Putamen (tissue), 1 donor: ENCODE results near the gene PTGR2.
"Not testable (repeated sequence)": the region's sequence is repeated elsewhere in the genome, so short reads cannot be mapped to it uniquely, and the experiment has no call there.

Source experiments
- DNase-seq: peaks from one replicate; pipeline ENCODE4 v3.0.0-alpha.2; 2016; ENCODE audit warnings: low spot score

The PTGR2 gene

GRCh38 chr14:73886449-73887317 lies 35.1 kb downstream of the PTGR2 start, which contains the start of gene ZNF410:
Gene ZNF410 (plus strand): TSS chr14:73886859. CDS start chr14:73892176, 5,317 bp downstream.
- DNase-seq: peak; percentile 92

GRCh38 chr14:73887318-73887616 lies 35.6 kb downstream of the PTGR2 start:
- no peak for DNase-seq

GRCh38 chr14:73887694-73888459 lies 36.2 kb downstream of the PTGR2 start:
- no peak for DNase-seq

GRCh38 chr14:73888460-73888725 lies 36.8 kb downstream of the PTGR2 start:
- no peak for DNase-seq

- DNase-seq: no peak
Observed at GRCh38 chr14:73888971-73889370, 37.3 kb downstream of the PTGR2 start.

- no peak for DNase-seq
Observed at GRCh38 chr14:73889376-73889775, 37.7 kb downstream of the PTGR2 start.

GRCh38 chr14:73894180-73894687 lies 42.6 kb downstream of the PTGR2 start:
- DNase-seq: not testable (repeated sequence)

GRCh38 chr14:73895939-73896338 lies 44.3 kb downstream of the PTGR2 start:
- DNase-seq: peak; percentile 3

- DNase-seq: no peak
Observed at GRCh38 chr14:73896521-73896920, 44.9 kb downstream of the PTGR2 start.

GRCh38 chr14:73903028-73903427 lies 51.4 kb downstream of the PTGR2 start:
- no peak for DNase-seq

- DNase-seq: no peak
Observed at GRCh38 chr14:73909681-73910080, 58.0 kb downstream of the PTGR2 start.

GRCh38 chr14:73913256-73913655 lies 61.6 kb downstream of the PTGR2 start:
- no peak for DNase-seq

- no peak for DNase-seq
Observed at GRCh38 chr14:73916324-73916723, 64.7 kb downstream of the PTGR2 start.

GRCh38 chr14:73919457-73919856 lies 67.8 kb downstream of the PTGR2 start:
- not testable (repeated sequence) for DNase-seq

- DNase-seq: no peak
Observed at GRCh38 chr14:73924337-73924736, 72.7 kb downstream of the PTGR2 start.
